PC-9 (cell line): Measurements from ENCODE around the gene MBD3.

ENCODE experiments used
- CTCF ChIP-seq: fragments of 200-600 bp; sonication (generic); conservative IDR thresholded peaks from 2 replicates; pipeline ENCODE4 v1.6.1; 2017; ENCODE audit warnings: mixed run types, antibody characterized with exemption, mild to moderate bottlenecking, moderate library complexity
- EZH2 ChIP-seq: fragments of 200-600 bp; sonication (generic); IDR thresholded peaks from 2 replicates; pipeline ENCODE4 v1.8.0; 2017; ENCODE audit warnings: antibody characterized with exemption, low read depth

DNA sequence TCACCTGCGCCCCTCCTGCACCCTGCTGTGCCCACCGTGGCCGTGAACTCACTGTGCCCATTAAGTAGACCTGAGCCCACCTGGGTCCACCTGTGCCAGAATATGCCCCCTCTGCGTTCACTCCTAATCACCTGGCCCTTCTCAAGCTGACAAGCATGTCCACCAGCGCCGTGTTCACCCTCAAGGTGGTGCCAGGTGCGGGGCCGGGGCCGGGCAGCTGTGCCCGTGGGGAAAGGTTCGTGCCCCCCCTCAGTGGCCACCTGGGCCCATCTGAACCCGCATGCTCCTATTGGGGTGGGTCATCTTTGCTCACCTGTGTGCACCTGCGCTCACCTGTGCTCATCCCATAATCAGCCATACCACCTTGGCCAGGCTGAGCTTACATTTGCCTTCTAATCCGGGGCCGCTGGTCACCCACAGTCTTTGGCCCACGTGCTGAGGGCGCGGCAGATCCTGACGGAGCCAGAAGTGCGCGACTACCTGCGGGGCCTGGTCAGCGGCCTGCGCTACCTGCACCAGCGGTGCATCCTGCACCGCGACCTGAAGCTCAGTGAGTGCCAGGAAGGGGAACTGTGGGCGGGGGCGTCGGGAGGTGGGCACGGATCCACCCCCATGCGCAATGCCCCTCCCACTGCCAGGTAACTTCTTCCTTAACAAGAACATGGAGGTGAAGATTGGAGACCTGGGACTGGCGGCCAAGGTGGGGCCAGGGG lies 66.4 kb downstream of the MBD3 start:
- no peak for TF ChIP-seq EZH2
- no peak for TF ChIP-seq CTCF
